ENCODE measurements around the gene SLC39A11.
"Not testable (repeated sequence)": the region's sequence is repeated elsewhere in the genome, so short reads cannot be mapped to it uniquely, and the experiment has no call there.

The SLC39A11 gene

DNA sequence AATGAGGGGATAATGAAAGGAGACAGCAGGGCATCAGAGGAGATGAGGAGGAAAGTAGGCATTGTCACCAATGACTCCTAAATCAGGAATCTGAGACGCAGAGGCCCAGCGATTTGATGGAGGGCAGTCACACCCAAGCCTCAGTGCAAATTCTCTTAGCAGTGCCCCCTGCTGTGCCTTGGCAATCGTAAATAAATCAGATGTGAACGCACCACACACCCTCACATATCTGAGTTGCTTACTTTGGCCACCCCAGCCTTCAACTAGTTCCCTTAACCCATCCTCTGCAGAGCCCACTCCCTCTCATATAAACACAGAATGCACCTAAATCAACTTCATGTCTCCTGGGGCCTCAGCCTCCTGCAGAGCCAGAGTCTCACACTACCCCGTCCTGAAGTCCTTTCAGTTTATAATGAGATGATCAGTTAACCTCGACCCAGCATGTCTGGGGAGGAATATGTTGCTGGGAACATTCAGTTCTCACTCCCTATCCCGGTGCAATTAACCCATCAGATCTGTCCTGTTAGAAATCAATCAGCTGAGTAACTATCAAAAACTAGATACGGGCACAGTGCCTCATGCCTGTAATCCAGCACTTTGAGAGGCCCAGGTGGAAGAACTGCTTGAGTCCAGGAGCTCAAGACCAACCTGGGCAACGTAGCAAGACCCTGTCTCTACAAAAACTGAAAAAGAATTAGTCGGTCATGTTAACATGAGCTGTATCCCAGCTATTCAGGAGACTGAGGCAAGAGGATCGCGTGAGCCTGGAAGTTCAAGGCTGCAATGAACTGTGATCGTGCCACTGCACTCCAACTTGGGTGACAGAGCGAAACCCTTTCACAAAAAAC lies 78.4 kb downstream of the SLC39A11 start:
- no peak for DNase-seq (ENCODE audit: low read depth in 2 of 3, low spot score in 1 of 3)

DNA sequence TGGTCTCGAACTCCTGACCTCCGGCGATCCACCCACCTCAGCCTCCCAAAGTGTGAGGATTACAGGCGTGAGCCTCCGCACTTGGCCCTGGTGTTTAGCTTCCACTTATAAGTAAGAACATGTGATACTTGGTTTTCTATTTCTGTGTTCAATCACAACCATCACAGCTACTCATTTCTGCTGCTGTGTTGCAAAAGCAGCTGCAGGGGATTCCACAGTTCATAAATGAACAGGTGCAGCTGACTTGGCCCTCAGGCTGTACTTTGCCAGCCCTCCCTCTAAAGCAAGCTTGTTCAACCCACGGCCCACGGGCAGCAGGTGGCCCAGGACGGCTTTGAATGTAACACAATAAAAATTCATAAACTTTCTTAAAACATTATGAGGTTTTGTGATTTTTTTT lies 79.2 kb downstream of the SLC39A11 start:
- no peak for DNase-seq (ENCODE audit: low read depth in 2 of 3, low spot score in 1 of 3)

DNA sequence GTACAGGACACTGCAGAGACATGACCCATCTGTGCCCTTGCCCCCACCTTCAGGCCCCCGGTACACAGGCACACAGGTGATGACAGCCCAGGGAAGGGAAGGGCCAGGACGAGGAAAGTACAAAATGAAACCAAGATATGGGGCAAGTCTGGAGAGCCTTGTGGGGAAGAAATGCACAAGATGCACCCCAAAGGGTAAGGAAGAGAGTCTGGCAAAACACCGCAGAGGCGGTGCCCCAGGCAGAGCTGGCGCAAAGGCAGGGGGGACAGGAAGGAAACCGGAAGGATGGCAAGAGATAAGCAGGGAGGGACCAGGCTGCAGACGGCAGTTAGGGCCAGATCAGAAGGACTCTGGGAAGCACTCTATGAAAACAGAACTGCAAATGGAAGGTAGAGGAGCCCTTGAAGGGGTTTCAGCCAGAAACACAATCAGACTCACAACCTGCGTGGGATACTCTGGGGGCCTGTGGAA lies 81.4 kb downstream of the SLC39A11 start:
- DNase-seq (ENCODE audit: low read depth in 2 of 3, low spot score in 1 of 3) = no peak

DNA sequence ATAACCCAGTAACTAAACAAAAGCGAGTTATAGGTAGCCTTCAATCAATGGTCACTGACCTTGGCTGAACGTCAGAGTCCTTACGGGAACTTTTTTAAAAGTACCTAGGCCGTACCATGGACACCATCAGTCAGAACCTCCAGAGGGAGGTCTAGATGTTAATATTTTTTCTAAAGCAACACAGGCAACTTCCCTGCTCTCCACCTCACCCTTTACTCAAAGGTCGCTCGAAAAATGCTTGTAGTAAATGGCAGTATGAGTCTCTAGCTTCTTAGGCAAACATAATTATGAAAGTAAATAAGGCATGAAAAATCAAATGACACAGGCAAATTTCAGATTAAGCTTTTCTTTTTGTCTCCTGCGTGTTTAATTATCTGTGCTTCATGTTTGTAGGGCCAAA lies 82.1 kb downstream of the SLC39A11 start:
- no peak for DNase-seq (ENCODE audit: low read depth in 2 of 3, low spot score in 1 of 3)

DNA sequence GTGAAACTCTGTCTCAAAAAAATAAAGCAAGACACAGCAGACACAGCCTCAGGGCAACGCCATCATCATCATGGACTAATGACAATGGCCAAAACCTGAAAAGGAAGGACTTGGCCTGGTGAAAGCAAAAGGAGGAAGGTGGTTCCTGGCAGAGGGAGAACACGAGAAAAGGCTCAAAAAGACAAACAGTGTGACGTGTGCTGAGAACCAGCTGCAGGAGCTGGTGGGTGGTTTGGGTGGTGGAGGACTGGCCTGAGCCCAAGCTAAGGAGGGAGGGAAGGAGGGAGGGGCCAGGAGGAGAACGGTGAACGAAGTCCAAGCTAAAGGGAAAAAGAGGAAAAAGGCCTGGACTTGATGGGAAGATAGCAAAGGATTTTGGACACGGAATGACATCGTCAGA lies 85.1 kb downstream of the SLC39A11 start:
- DNase-seq (ENCODE audit: low read depth in 2 of 3, low spot score in 1 of 3) = no peak

DNA sequence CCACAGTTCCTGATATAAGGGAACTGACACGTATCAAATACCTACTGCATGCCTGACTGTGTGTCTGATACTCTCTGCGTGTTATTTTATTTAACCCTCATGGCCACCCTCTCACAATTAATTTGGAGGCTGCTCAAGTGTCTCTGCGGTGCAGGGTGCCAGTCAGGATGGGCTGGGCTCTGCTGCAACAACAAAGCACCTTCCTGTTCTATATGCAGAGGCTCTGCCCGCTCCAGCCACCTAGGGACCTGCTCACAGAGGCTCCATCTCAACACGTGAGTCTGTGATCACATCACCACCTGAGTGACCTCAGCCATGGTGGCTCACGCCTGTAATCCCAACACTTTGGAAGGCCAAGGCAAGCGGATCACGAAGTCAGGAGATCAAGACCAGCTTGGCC lies 87.1 kb downstream of the SLC39A11 start:
- DNase-seq (ENCODE audit: low read depth in 2 of 3, low spot score in 1 of 3) = no peak

DNA sequence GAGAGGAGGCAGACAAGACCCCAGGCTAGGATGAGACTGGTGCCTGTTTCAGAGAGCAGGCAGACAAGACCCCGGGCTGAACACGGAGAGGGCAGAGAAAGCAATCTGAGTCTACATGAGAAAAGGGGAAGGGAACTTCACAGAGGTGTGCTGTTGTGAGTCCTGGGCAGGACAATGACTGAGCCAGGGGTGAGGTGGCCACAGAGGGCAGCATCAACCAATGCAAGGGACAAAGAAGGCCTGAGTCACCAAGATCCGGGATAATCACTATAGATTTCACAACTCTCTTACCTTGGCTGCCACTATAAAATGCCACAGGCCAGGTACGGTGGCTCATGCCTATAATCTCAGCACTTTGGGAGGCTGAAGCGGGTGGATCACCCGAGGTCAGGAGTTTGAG lies 89.0 kb downstream of the SLC39A11 start:
- DNase-seq (ENCODE audit: low read depth in 2 of 3, low spot score in 1 of 3) = no peak

DNA sequence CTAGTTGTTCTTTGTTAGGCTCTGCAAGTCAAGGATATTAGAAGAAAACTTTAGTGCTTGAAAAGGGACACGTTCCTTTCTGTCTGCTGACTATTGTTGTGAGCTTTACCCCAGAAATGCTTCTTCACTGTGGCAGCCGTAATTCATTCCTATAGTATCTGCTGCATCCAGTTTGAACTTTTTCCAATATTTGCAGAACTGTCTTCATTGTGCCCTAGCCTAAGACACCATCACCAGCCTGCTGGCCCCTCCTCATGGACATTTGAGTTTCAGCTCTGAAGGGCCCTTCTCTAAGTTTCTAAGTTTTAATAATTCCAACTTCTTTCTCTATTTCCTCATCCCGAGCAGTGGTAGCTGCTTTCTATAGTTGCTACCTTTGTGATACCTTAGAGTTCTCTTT lies 91.7 kb downstream of the SLC39A11 start:
- no peak for DNase-seq (ENCODE audit: low read depth in 2 of 3, low spot score in 1 of 3)

DNA sequence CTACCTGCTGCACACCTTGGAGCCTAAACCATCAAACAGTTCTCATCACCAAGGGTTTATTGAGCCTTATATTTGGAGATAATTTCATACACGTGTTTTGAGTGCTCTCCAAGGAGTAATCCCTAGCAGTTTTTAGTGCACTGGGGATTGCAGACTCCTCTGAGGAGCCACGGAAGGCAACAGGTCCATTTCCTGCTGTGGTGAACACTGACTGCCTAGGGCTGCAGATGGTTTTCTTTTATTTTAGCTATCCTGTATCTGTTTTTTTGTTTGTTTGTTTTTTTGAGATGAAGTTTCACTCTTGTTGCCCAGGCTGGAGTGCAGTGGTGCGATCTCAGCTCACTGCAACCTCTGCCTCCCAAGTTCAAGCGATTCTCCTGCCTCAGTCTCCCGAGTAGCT lies 93.0 kb downstream of the SLC39A11 start:
- not testable (repeated sequence) for DNase-seq (ENCODE audit: low read depth in 2 of 3, low spot score in 1 of 3)

DNA sequence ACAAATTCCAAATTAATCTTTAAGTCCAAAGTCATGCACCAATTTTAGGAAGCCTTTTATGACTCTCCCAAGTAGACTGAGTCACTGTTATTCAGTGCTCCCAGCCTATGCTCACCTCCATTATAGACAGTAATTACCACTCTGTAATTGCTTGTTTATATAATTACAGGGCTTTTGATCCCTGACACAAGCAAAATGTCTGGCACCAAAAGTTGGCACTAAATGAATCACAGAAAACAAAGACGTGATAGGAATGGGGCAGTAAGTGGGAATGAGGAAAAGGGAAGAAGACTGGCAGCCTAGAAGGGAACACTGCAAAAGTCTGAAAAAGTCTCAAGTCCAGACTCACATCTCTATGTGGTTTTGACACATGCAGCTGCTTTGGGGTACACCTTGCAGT lies 94.1 kb downstream of the SLC39A11 start:
- DNase-seq (ENCODE audit: low read depth in 2 of 3, low spot score in 1 of 3) = no peak

DNA sequence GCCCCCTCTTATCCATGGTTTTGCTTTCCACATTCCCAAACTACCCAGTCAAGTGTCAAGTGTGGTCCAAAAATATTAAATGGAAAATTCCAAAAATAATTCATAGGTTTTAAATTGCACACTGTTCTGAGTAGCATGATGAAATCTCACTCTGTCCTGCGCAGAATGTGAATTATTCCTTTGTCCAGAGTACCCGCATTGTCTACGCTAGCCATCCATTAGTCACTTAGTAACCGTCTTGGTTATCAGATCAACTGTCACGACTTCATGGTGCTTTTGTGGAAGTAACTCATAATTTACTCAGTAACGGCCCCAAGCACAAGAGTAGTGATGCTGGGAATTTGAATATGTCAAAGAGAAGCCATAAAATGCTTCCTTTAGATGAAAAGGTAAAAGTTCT lies 94.9 kb downstream of the SLC39A11 start:
- no peak for DNase-seq (ENCODE audit: low read depth in 2 of 3, low spot score in 1 of 3)

DNA sequence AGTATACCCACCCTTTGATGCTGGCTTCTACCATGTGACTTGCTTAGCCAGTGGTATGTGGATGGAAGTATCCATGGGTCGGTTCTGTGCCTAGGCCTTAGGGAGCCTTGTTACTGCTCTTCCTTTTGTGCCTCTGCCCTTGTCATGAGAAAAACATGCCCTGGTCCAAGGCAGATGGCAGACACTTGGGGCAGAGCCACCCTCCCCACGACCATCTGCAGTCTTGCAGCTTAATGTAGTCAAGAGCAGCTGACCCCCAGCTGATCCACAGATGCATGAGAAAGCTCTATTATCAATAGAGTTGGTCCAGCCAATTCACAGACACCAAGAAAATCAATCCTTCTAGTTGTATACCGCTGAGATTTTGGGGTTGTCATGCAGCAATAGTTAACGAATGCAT lies 95.7 kb downstream of the SLC39A11 start:
- no peak for DNase-seq (ENCODE audit: low read depth in 2 of 3, low spot score in 1 of 3)

DNA sequence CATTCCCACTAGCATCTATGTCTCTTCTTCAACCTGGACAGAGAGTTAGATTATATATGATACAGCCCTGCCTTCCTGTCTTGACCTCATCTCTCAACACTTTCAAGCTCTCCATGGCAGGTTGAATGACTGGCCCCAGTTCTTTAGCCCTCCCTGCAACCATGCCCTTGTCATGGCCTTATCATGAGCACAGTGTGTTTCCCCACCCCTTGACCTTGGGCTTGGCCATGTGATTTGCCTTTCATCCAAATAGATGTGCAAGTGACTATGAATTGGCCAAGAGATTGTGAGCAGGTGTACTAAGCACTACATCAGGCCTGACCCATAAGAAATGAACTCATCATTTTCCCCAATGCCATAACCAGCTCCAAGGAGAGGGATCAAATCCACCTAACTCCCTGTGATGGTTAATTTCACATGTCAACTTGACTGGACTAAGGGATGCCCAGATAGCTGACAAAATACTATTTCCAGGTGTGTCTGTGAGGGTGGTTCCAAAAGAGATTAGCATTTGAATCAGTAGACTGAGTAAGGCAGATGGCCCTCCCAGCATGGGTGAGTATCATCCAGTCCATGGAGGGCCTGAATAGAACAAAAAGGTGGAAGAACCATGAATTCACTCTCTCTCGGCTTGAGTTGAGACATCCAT lies 97.4 kb downstream of the SLC39A11 start:
- no peak for DNase-seq (ENCODE audit: low read depth in 2 of 3, low spot score in 1 of 3)

DNA sequence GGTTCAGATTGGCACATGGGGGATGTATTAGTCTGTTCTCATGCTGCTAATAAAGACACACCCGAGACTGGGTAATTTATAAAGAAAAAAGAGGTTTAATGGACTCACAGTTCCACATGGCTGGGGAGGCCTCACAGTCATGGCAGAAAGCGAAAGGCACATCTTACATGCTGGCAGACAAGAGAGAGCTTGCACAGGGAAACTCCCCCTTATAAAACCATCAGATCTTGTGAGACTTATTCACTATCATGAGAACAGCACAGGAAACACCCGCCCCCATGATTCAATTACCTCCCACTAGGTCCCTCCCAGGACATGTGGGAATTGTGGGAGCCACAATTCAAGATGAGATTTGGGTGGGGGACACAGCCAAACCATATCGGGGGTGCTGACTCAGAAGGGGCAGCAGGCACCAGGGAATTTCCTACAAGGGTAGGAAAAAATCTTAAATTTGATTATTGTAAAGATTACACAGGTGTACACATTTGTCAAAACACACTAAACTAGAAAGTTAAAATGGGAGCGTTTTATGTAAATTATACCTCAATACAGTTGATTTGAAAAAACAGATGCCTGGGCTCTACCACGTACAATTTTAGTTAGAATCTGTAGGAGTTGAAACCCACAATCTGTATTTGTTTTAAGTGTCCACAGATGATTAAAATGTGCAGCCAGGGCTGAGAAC lies 99.6 kb downstream of the SLC39A11 start:
- DNase-seq (ENCODE audit: low read depth in 2 of 3, low spot score in 1 of 3) = peak; percentile 3 to 19 (median 17)

DNA sequence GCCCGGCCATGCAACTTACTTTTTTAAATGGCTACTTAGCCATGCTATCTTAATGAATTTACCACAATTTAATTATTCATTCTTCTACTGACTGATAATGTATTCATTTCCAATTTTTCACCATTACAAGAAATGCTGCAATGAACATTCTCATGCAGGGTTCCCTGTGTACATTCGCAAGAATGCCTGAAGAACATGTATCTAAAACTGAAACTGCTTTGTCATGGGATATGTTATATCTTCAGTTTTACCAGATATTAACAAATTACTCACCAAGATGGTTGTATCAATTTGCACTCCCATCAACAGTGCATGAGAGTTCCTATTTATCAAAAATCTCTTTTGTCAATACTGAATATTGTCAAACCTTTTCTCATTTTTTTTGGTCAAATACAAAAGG lies 100.8 kb downstream of the SLC39A11 start:
- no peak for DNase-seq (ENCODE audit: low read depth in 2 of 3, low spot score in 1 of 3)

DNA sequence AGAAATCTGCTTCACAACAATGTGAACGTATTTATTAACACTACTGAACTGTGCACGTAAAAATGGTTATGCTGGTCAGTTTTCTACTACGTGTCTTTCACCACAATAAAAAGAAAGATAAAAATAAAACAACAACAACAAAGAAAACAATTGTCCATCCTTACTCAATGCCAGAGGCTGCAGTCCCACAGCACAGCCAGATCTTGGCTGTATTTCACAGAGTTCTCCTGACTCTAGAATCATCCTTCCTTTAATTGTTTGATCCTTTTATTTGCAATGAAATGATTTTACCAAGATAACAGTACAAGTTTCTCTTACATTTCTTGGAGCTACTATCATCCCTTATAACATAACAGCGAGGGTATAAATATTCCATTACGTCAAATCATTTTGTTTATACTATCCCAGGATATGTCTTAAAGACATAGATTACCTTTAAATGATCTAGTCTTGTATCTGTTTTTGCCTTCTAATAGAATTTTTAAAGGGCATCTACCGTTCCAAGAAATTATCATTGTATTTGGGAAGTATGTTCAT lies 103.3 kb downstream of the SLC39A11 start:
- no peak for DNase-seq (ENCODE audit: low read depth in 2 of 3, low spot score in 1 of 3)

DNA sequence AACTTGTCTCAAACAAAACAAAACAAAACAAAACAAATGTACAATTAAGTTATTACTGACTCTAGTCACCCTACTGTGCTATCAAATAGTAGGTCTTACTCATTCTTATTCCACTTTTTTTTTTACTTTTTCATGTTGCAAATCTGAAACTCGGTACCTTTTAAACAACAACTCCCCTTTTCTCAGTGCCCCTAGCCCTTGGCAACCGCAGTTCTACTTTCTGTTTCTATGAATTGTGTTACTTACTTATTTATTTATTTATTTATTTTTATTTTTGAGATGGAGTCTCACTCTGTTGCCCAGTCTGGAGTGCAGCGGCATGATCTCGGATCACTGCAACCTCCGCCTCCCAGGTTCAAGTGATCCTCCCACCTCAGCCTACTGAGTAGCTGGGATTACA lies 104.0 kb downstream of the SLC39A11 start:
- DNase-seq (ENCODE audit: low read depth in 2 of 3, low spot score in 1 of 3) = no peak

DNA sequence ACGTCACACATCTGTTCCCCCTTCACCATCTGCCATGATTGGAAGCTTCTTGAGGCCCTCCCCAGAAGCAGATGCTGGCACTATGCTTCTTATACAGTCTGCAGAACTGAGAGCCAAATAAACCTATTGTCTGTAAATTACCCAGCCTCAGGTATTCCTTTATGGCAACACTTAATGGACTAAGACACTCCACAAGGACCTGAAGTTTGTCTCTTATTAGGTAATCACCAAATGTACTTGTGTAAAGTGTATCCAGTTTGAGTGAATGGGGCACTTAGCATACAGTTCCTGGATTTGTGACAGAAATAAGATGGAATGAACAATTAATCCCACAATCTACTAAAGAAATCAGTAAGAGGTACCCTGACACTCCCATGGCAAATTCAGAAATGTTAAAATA lies 105.3 kb downstream of the SLC39A11 start:
- DNase-seq (ENCODE audit: low read depth in 2 of 3, low spot score in 1 of 3) = no peak

DNA sequence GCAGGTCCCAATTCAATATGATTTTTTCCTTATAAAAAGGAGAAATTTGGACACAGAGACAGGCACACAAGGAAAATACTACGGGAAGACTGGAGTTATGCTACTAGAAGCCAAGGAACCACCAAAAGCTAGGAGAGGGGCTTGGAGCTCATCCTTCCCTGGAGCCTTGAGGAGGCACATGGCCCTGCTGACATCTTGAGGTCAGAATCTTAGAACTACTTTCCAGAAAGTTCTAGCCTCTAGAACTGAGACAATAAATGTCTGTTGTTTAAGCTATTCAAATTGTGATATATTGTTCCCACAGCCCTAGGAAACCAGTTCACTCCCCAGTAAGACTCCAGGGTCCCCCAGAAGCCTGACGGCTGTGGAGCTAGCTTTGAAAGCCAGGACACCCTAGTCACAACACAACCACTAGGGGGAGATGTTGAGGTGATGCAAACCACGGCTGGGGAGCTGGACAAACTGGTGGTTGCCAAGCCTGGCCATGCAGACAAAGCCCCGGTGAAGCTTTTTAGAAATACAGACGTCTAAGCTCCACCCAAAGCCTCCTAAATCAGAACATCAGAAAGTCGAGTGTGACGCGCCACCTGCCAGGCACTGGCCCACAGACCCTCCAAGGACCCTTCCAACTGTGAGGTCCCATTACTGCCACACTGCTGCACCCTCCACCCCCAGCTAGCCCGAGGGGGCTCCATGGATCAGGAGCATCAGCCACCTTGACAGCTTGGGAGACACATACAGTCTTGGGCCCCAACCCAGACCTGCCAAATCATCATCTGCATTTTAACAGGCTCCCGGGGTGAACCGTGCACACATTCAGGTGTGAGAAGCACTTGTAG lies 106.4 kb downstream of the SLC39A11 start:
- peak; percentile 31 to 70 (median 42) for DNase-seq (ENCODE audit: low read depth in 2 of 3, low spot score in 1 of 3)

DNA sequence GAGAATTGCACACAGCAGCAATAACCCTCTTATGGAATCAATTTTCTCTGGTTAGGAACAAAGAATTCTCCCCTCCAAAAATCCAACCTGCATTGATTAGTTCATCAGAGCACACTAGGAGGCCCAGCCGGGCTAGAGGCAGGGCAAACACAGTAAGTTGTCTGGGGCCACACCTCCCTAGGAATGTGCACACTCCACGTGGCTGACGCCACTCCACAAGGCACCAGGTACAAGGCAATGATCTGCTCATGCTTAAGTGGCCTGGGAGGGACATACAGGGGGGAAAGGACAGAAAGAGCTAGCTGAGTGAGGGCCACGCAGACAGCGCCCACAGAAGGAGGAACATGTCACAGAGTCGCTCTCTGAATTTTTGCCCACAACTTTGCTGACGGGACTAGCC lies 107.6 kb downstream of the SLC39A11 start:
- DNase-seq (ENCODE audit: low read depth in 2 of 3, low spot score in 1 of 3) = no peak

All from stimulated activated CD4-positive, alpha-beta T cell treated with anti-CD3 and anti-CD28 coated beads, Interleukin-12 subunit alpha, Interleukin-12 subunit beta, amount 100 ng/mL, for 48 hours (primary cell).